ENCODE data around the gene FRMD4A. TPM values are rescaled to one million over a fixed set of nuclear protein-coding genes. Genes with fewer than 3 reads are reported as not detected.

Gene FRMD4A
- total and polyA plus RNA-seq, 10 of the 15 experiments (the other 5 are each of a cell fraction or from before 2014, with no cell fraction given) = 17.8 to 75.2 (median 39.1) TPM

- TF ChIP-seq, protein P1, sequence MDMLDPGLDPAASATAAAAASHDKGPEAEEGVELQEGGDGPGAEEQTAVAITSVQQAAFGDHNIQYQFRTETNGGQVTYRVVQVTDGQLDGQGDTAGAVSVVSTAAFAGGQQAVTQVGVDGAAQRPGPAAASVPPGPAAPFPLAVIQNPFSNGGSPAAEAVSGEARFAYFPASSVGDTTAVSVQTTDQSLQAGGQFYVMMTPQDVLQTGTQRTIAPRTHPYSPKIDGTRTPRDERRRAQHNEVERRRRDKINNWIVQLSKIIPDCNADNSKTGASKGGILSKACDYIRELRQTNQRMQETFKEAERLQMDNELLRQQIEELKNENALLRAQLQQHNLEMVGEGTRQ (IDR thresholded peaks at IDR 0.05; ENCODE audit: borderline replicate concordance, low read depth, low read length) = no peak
- TF ChIP-seq MEF2B (IDR thresholded peaks at IDR 0.05; ENCODE audit: partially characterized antibody, poor library complexity, severe bottlenecking) (no peak), SIN3A (IDR thresholded peaks at IDR 0.05; ENCODE audit: low read depth, low read length) (no peak), MTA2 (IDR thresholded peaks at IDR 0.05; ENCODE audit: low read depth) (peak; percentile 51; the same call in 1 of the 2 replicates), CREM (IDR thresholded peaks at IDR 0.05; ENCODE audit: low read depth) (no peak), MYC (IDR thresholded peaks at IDR 0.05; ENCODE audit: insufficient read depth, insufficient read length, insufficient replicate concordance, low read length, severe bottlenecking) (no peak), IKZF2 (IDR thresholded peaks at IDR 0.05) (peak; percentile 17 to 20; a peak in 1 of 4 replicates), CBX5 (IDR thresholded peaks at IDR 0.05; ENCODE audit: low read depth) (no peak), SMAD5 (IDR thresholded peaks at IDR 0.05; ENCODE audit: low read depth) (no peak), CHD2 (IDR thresholded peaks at IDR 0.05; ENCODE audit: borderline replicate concordance, low read depth, low read length) (no peak), SUPT20H (IDR thresholded peaks at IDR 0.05; ENCODE audit: borderline replicate concordance, control insufficient read depth, low read depth, low read length) (no peak), SPI1 (IDR thresholded peaks at IDR 0.05; ENCODE audit: borderline replicate concordance, insufficient read depth, low read depth, low read length) (peak; percentile 53; the same call in 1 of the 2 replicates)
Observed at GRCh38 chr10:14040787-14041631, 289.7 kb downstream of the FRMD4A start (continued).

All from GM12878 (cell line).